RWPE1 (cell line): ENCODE measurements around the gene KRT33A.

ENCODE experiments used
- CTCF ChIA-PET: fragments of 350-600 bp; sonication (Branson Sonifier 250); formaldehyde crosslinking; extraction: SDS; loops from one replicate; lab custom pipeline; 2021; lab: Yijun Ruan, JAX
- POLR2A ChIA-PET: fragments of 400-600 bp; formaldehyde crosslinking; extraction: SDS; loops from one replicate; lab custom pipeline; 2020; ENCODE audit warnings: antibody characterized with exemption; ENCODE audit not compliant: low non-redundant PET; lab: Yijun Ruan, JAX
- DNase-seq: peaks from one replicate; pipeline ENCODE4 v3.0.0; 2012; ENCODE audit warnings: low spot score
- H3K27ac ChIP-seq: fragments of 450-650 bp; 2 replicates; pipeline ENCODE4 v1.5.1; 2017
- CTCF ChIP-seq: fragments of 450-650 bp; conservative IDR thresholded peaks from 2 replicates; pipeline ENCODE4 v1.5.1; 2017; ENCODE audit warnings: low read depth, mild to moderate bottlenecking

The KRT33A gene

GRCh38 chr17:41367426-41368075, 16.9 kb upstream of the KRT33A start:
- DNase-seq: peak; percentile 53
- POLR2A ChIA-PET: no interaction called here

GRCh38 chr17:41366070-41366469, 15.4 kb upstream of the KRT33A start:
- no peak for TF ChIP-seq CTCF
- ChIA-PET POLR2A (no interaction called here), CTCF (no interaction called here)
- no peak for DNase-seq
- no peak overlapping the region for H3K27ac ChIP-seq

More at GRCh38 chr17:41367426-41368075, 16.9 kb upstream of the KRT33A start:
- TF ChIP-seq CTCF: no peak
- peak overlapping the region; percentile 68 for H3K27ac ChIP-seq
- CTCF ChIA-PET: interaction anchor here (0.6 to 0.7 kb wide), 3 partner anchors 39 to 313 kb away, joined by 3 to 7 read pairs (median 3); no protein-coding TSS in a partner anchor

GRCh38 chr17:41363881-41364280, 13.3 kb upstream of the KRT33A start:
- no peak overlapping the region for H3K27ac ChIP-seq
- ChIA-PET CTCF (no interaction called here), POLR2A (no interaction called here)
- no peak for DNase-seq
- TF ChIP-seq CTCF: no peak

GRCh38 chr17:41360296-41360995, 9.8 kb upstream of the KRT33A start:
- ChIA-PET CTCF (no interaction called here), POLR2A (no interaction called here)
- no peak overlapping the region for H3K27ac ChIP-seq
- no peak for DNase-seq
- no peak for TF ChIP-seq CTCF

GRCh38 chr17:41354536-41354935, 3.9 kb upstream of the KRT33A start:
- ChIA-PET POLR2A (no interaction called here), CTCF (interaction anchor here (0.6 kb wide), 2 partner anchors 31 to 496 kb away, joined by 4 to 6 read pairs; no protein-coding TSS in a partner anchor)
- no peak overlapping the region for H3K27ac ChIP-seq
- DNase-seq: no peak
- no peak for TF ChIP-seq CTCF

GRCh38 chr17:41352597-41353366, 2.2 kb upstream of the KRT33A start:
- ChIA-PET POLR2A (no interaction called here), CTCF (no interaction called here)
- peak; percentile 23 for DNase-seq
- no peak overlapping the region for H3K27ac ChIP-seq
- TF ChIP-seq CTCF: no peak
